Cardiac muscle cell (in vitro differentiated cells and primary cell): Measurements from ENCODE around the gene TMEM245. TPM values are rescaled to one million over a fixed set of nuclear protein-coding genes. Genes with fewer than 3 reads are reported as not detected.

Experiments
- DNase-seq, 2 donors: peaks; one replicate each; pipeline versions ENCODE4 v3.0.0 to v3.0.0-alpha.2; 2010 to 2017; ENCODE audit warnings: low read depth in 1 of 2, low spot score in 1 of 2
- H3K27ac ChIP-seq: fragments of 200-600 bp; sonication (generic); 2 replicates; pipeline ENCODE4 v1.5.1; 2016
- H3K27me3 ChIP-seq: fragments of 200-600 bp; sonication (generic); 2 replicates; pipeline ENCODE4 v1.6.0; 2016; ENCODE audit warnings: control low read depth
- H3K36me3 ChIP-seq: fragments of 200-600 bp; sonication (generic); 2 replicates; pipeline ENCODE4 v1.5.1; 2016; ENCODE audit warnings: control low read depth
- H3K4me1 ChIP-seq: fragments of 200-600 bp; sonication (generic); 2 replicates; pipeline ENCODE4 v1.8.1; 2017; ENCODE audit warnings: low read depth, mild to moderate bottlenecking, mixed run types
- H3K4me3 ChIP-seq: fragments of 200-600 bp; sonication (generic); 2 replicates; pipeline ENCODE4 v1.5.1; 2016; ENCODE audit warnings: mild to moderate bottlenecking
- H3K9me3 ChIP-seq: fragments of 200-600 bp; sonication (generic); 2 replicates; pipeline ENCODE4 v1.5.1; 2017; ENCODE audit warnings: low read depth, mild to moderate bottlenecking, control low read depth
- CTCF ChIP-seq: IDR thresholded peaks from 2 replicates; pipeline ENCODE4 v1.5.1; 2012; ENCODE audit warnings: low read depth, mild to moderate bottlenecking, low read length
- polyA plus RNA-seq: library from polyadenylated mRNA; unstranded; fragments of >200 nt; fragmentation: Nextera tagmentation; extraction: Ambion mirVana; gene quantifications from 2 replicates; pipeline ENCODE4 v1.2.1, GENCODE V29; 2016
- total RNA-seq: library from RNA; depleted of rRNA; stranded (reverse); fragments of >200 nt; gene quantifications from 2 replicates; pipeline ENCODE4 v1.2.3, GENCODE V29; 2016

Gene TMEM245
- total and polyA plus RNA-seq, 2 experiments from 2014 or later = 75.6 to 88.1 TPM

- H3K4me1 ChIP-seq = peaks cover 21% of the 10 kb centered on the region
- peaks cover 43% of the 10 kb centered on the region for H3K36me3 ChIP-seq
- H3K4me3 ChIP-seq = no peak overlapping the region
- no peak for TF ChIP-seq CTCF
- H3K27me3 ChIP-seq = no peaks in the 10 kb centered on the region
- H3K27ac ChIP-seq = no peak overlapping the region
- no peaks in the 10 kb centered on the region for H3K9me3 ChIP-seq
- DNase-seq = no peak
Measured at GRCh38 chr9:109048822-109049221, 70.9 kb downstream of the TMEM245 start.

- Histone ChIP-seq H3K36me3 (peaks cover 41% of the 10 kb centered on the region), H3K9me3 (no peaks in the 10 kb centered on the region), H3K4me1 (peaks cover 17% of the 10 kb centered on the region), H3K4me3 (no peak overlapping the region), H3K27me3 (no peaks in the 10 kb centered on the region), H3K27ac (no peak overlapping the region)
- DNase-seq = no peak
- no peak for TF ChIP-seq CTCF
Measured at GRCh38 chr9:109047259-109047658, 72.5 kb downstream of the TMEM245 start.

- no peak for TF ChIP-seq CTCF
- no peaks in the 10 kb centered on the region for H3K27me3 ChIP-seq
- no peak overlapping the region for H3K27ac ChIP-seq
- H3K36me3 ChIP-seq = peaks cover 41% of the 10 kb centered on the region
- H3K4me1 ChIP-seq = peaks cover 8% of the 10 kb centered on the region
- H3K9me3 ChIP-seq = no peaks in the 10 kb centered on the region
- DNase-seq = no peak
- no peak overlapping the region for H3K4me3 ChIP-seq
Measured at GRCh38 chr9:109046346-109046745, 73.4 kb downstream of the TMEM245 start.

GRCh38 chr9:109043578-109043977 lies 76.2 kb downstream of the TMEM245 start:
- no peaks in the 10 kb centered on the region for H3K4me1 ChIP-seq
- DNase-seq = no peak
- no peaks in the 10 kb centered on the region for H3K27me3 ChIP-seq
- TF ChIP-seq CTCF = no peak
- H3K4me3 ChIP-seq = no peak overlapping the region
- H3K36me3 ChIP-seq = peaks cover 29% of the 10 kb centered on the region
- no peak overlapping the region for H3K27ac ChIP-seq
- no peaks in the 10 kb centered on the region for H3K9me3 ChIP-seq

GRCh38 chr9:109040571-109040970 lies 79.2 kb downstream of the TMEM245 start:
- H3K4me1 ChIP-seq = peaks cover 8% of the 10 kb centered on the region
- no peak for DNase-seq
- H3K9me3 ChIP-seq = no peaks in the 10 kb centered on the region
- no peak overlapping the region for H3K4me3 ChIP-seq
- H3K27ac ChIP-seq = no peak overlapping the region
- no peak for TF ChIP-seq CTCF
- H3K36me3 ChIP-seq = peaks cover 17% of the 10 kb centered on the region
- H3K27me3 ChIP-seq = no peaks in the 10 kb centered on the region

GRCh38 chr9:109039539-109039938 lies 80.2 kb downstream of the TMEM245 start:
- no peak for TF ChIP-seq CTCF
- Histone ChIP-seq H3K36me3 (peaks cover 17% of the 10 kb centered on the region), H3K4me1 (peaks cover 8% of the 10 kb centered on the region), H3K4me3 (no peak overlapping the region), H3K27ac (no peak overlapping the region), H3K27me3 (no peaks in the 10 kb centered on the region), H3K9me3 (no peaks in the 10 kb centered on the region)
- DNase-seq = no peak
